ENCODE results near the gene EHF. TPM values are rescaled to one million over a fixed set of nuclear protein-coding genes. Genes with fewer than 3 reads are reported as not detected.

The EHF gene
- total RNA-seq, 1 donor from 2014 or later = 0.25 TPM

DNA sequence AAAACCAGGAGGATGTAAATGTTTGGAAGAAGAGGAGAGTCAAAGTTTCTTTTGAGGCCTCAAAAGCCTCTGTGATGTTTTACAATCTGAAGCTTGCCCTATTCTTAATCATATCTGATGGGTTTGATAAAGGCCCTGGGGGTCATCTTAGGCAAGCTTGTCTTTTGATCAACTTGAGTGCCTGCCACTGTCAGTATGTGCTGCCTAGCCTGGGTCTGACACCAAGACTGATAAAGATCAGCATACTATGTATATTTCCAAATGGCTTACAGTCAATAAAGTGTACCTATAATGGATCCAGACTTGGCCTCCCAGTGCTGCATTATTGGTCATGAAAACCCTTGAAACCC lies 12.7 kb downstream of the EHF start:
- Histone ChIP-seq H2AFZ (ENCODE audit: low read depth, low read length) (no peak overlapping the region), H3K36me3 (ENCODE audit: insufficient read depth, low read length) (no peaks in the 10 kb centered on the region), H4K20me1 (ENCODE audit: insufficient read depth, low read length) (no peaks in the 10 kb centered on the region), H3K4me1 (ENCODE audit: insufficient read depth, low read length) (peaks cover 18% of the 10 kb centered on the region), H3K9ac (ENCODE audit: low read length) (no peak overlapping the region), H3K79me2 (ENCODE audit: insufficient read depth, low read length) (no peaks in the 10 kb centered on the region), H3K4me2 (ENCODE audit: low read length) (peak overlapping the region; percentile 20), H3K4me3 (ENCODE audit: insufficient read depth, low read depth, low read length) (no peak overlapping the region), H3K27me3 (ENCODE audit: insufficient read depth, low read length) (no peaks in the 10 kb centered on the region), H3K27ac (ENCODE audit: low read depth, low read length) (no peak overlapping the region), H3K9me3 (ENCODE audit: insufficient read depth, low read depth, low read length) (no peaks in the 10 kb centered on the region)
- no peaks in the 10 kb centered on the region for H3K4me1 Mint-ChIP-seq (ENCODE audit: low read depth, unreplicated experiment)
- no peak for FAIRE-seq
- H3K27me3 Mint-ChIP-seq (ENCODE audit: low read depth, unreplicated experiment) = no peaks in the 10 kb centered on the region
- no peak overlapping the region for H3K4me3 Mint-ChIP-seq (ENCODE audit: unreplicated experiment)
- DNase-seq (ENCODE audit: low read depth) = no peak
- no peak for TF ChIP-seq EZH2 (IDR thresholded peaks at IDR 0.05; ENCODE audit: insufficient read depth, low read length)
- TF ChIP-seq, protein P1, sequence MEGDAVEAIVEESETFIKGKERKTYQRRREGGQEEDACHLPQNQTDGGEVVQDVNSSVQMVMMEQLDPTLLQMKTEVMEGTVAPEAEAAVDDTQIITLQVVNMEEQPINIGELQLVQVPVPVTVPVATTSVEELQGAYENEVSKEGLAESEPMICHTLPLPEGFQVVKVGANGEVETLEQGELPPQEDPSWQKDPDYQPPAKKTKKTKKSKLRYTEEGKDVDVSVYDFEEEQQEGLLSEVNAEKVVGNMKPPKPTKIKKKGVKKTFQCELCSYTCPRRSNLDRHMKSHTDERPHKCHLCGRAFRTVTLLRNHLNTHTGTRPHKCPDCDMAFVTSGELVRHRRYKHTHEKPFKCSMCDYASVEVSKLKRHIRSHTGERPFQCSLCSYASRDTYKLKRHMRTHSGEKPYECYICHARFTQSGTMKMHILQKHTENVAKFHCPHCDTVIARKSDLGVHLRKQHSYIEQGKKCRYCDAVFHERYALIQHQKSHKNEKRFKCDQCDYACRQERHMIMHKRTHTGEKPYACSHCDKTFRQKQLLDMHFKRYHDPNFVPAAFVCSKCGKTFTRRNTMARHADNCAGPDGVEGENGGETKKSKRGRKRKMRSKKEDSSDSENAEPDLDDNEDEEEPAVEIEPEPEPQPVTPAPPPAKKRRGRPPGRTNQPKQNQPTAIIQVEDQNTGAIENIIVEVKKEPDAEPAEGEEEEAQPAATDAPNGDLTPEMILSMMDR (IDR thresholded peaks at IDR 0.05; ENCODE audit: insufficient read depth, low read depth, low read length) = no peak
- H3K27ac Mint-ChIP-seq (ENCODE audit: unreplicated experiment) = no peak overlapping the region
- no peaks in the 10 kb centered on the region for H3K9me3 Mint-ChIP-seq (ENCODE audit: unreplicated experiment)
- no peaks in the 10 kb centered on the region for H3K36me3 Mint-ChIP-seq (ENCODE audit: low read depth, unreplicated experiment)

DNA sequence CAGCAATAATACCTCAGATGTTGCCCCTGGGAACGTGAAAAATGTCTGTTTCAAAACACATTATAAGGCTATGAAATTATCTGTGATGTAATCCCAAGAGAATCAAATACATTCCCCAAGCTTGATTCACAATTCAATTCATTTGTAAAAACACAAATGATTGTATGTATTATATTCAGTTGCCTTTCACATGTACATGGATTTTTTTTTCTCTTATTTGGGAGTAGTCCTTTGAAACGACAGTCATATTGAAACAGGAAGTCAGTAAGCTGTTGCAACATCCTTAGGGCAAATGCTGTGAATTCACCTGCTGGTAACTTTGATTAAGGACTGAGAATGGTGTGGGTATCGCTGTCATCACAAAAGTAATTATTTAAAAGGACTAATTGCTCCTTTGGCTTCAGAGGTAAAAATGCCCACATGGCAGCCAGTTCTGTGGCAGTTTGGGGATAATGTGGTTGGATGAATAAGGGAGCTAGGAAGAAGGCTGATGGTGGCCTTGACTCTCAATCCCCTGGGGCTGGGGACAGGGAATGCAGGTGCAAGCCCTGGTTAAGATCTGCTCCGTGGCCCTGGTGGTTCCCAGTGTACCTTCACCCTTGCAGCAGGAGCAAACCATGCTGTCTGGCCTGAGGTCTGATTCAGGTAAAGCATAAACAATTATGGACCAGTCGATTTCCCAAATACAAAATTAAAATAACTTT lies 13.2 kb downstream of the EHF start:
- no peaks in the 10 kb centered on the region for H3K4me1 Mint-ChIP-seq (ENCODE audit: low read depth, unreplicated experiment)

DNA sequence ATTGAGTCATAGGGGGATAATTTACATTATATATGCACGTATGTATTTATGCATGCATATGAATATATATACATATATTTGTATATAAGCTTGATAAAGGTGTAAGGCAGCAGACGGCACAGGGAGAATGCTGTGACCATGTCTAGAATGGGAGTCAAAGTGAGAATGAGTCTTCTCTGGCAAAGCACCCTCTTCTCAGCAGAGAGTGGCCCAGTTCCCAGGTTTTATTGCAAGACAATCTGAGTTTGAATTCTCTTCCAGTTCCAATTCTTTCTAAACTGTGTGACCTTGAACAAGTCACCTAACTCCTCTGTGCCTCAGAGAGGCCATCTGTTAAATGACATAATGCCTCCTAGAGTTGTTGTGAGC lies 13.8 kb downstream of the EHF start:
- Mint-ChIP-seq H3K4me1 (ENCODE audit: low read depth, unreplicated experiment) (no peaks in the 10 kb centered on the region), H3K36me3 (ENCODE audit: low read depth, unreplicated experiment) (no peaks in the 10 kb centered on the region)
- TF ChIP-seq, protein P1 (IDR thresholded peaks at IDR 0.05; ENCODE audit: insufficient read depth, low read depth, low read length) = no peak
- TF ChIP-seq EZH2 (IDR thresholded peaks at IDR 0.05; ENCODE audit: insufficient read depth, low read length) = no peak

More for the DNA sequence above, 13.2 kb downstream of the EHF start:
- H3K9me3 Mint-ChIP-seq (ENCODE audit: unreplicated experiment) = no peaks in the 10 kb centered on the region
- H3K4me2 ChIP-seq (ENCODE audit: low read length) = peak overlapping the region; percentile 20
- no peaks in the 10 kb centered on the region for H3K36me3 ChIP-seq (ENCODE audit: insufficient read depth, low read length)
- no peaks in the 10 kb centered on the region for H4K20me1 ChIP-seq (ENCODE audit: insufficient read depth, low read length)
- H3K4me1 ChIP-seq (ENCODE audit: insufficient read depth, low read length) = peaks cover 18% of the 10 kb centered on the region
- H3K27me3 ChIP-seq (ENCODE audit: insufficient read depth, low read length) = no peaks in the 10 kb centered on the region
- no peak overlapping the region for H2AFZ ChIP-seq (ENCODE audit: low read depth, low read length)
- H3K9ac ChIP-seq (ENCODE audit: low read length) = no peak overlapping the region
- H3K4me3 ChIP-seq (ENCODE audit: insufficient read depth, low read depth, low read length) = no peak overlapping the region
- no peaks in the 10 kb centered on the region for H3K36me3 Mint-ChIP-seq (ENCODE audit: low read depth, unreplicated experiment)
- H3K27ac ChIP-seq (ENCODE audit: low read depth, low read length) = no peak overlapping the region
- no peak overlapping the region for H3K27ac Mint-ChIP-seq (ENCODE audit: unreplicated experiment)
- H3K27me3 Mint-ChIP-seq (ENCODE audit: low read depth, unreplicated experiment) = no peaks in the 10 kb centered on the region
- FAIRE-seq (no peak), DNase-seq (ENCODE audit: low read depth) (no peak)
- TF ChIP-seq, protein P1 (IDR thresholded peaks at IDR 0.05; ENCODE audit: insufficient read depth, low read depth, low read length) = no peak
- TF ChIP-seq EZH2 (IDR thresholded peaks at IDR 0.05; ENCODE audit: insufficient read depth, low read length) = no peak
- H3K79me2 ChIP-seq (ENCODE audit: insufficient read depth, low read length) = no peaks in the 10 kb centered on the region
- H3K9me3 ChIP-seq (ENCODE audit: insufficient read depth, low read depth, low read length) = no peaks in the 10 kb centered on the region
- no peak overlapping the region for H3K4me3 Mint-ChIP-seq (ENCODE audit: unreplicated experiment)

More for the DNA sequence above, 13.8 kb downstream of the EHF start:
- FAIRE-seq (no peak), DNase-seq (ENCODE audit: low read depth) (no peak)
- Histone ChIP-seq H3K36me3 (ENCODE audit: insufficient read depth, low read length) (no peaks in the 10 kb centered on the region), H4K20me1 (ENCODE audit: insufficient read depth, low read length) (no peaks in the 10 kb centered on the region), H3K79me2 (ENCODE audit: insufficient read depth, low read length) (no peaks in the 10 kb centered on the region), H3K4me2 (ENCODE audit: low read length) (no peak overlapping the region), H3K27ac (ENCODE audit: low read depth, low read length) (no peak overlapping the region), H3K27me3 (ENCODE audit: insufficient read depth, low read length) (no peaks in the 10 kb centered on the region), H2AFZ (ENCODE audit: low read depth, low read length) (no peak overlapping the region), H3K9ac (ENCODE audit: low read length) (no peak overlapping the region), H3K9me3 (ENCODE audit: insufficient read depth, low read depth, low read length) (no peaks in the 10 kb centered on the region), H3K4me3 (ENCODE audit: insufficient read depth, low read depth, low read length) (no peak overlapping the region), H3K4me1 (ENCODE audit: insufficient read depth, low read length) (peaks cover 18% of the 10 kb centered on the region)
- Mint-ChIP-seq H3K27ac (ENCODE audit: unreplicated experiment) (no peak overlapping the region), H3K4me3 (ENCODE audit: unreplicated experiment) (no peak overlapping the region), H3K9me3 (ENCODE audit: unreplicated experiment) (no peaks in the 10 kb centered on the region), H3K27me3 (ENCODE audit: low read depth, unreplicated experiment) (no peaks in the 10 kb centered on the region)
